CD4-positive, alpha-beta T cell treated with Interleukin-21 for 1 hour (primary cell): Measurements from ENCODE around the gene PPP1R14C.
"Not testable (repeated sequence)": the region's sequence is repeated elsewhere in the genome, so short reads cannot be mapped to it uniquely, and the experiment has no call there.

Source experiments
- DNase-seq: peaks from one replicate; pipeline ENCODE4 v3.0.0-alpha.2; 2020

PPP1R14C gene

GRCh38 chr6:150172929-150173328 lies 30.1 kb downstream of the PPP1R14C start:
- DNase-seq, result no peak

GRCh38 chr6:150175586-150176151 lies 32.8 kb downstream of the PPP1R14C start:
- no peak for DNase-seq

GRCh38 chr6:150176152-150176551 lies 33.3 kb downstream of the PPP1R14C start:
- DNase-seq, result no peak

- no peak for DNase-seq
These were observed 33.8 kb downstream of the PPP1R14C start for GRCh38 chr6:150176659-150177058.

GRCh38 chr6:150177259-150177951 lies 34.6 kb downstream of the PPP1R14C start:
- no peak for DNase-seq

- no peak for DNase-seq
These were observed 35.2 kb downstream of the PPP1R14C start for GRCh38 chr6:150177952-150178520.

- no peak for DNase-seq
These were observed 36.2 kb downstream of the PPP1R14C start for GRCh38 chr6:150179030-150179429.

GRCh38 chr6:150179907-150180424 lies 37.1 kb downstream of the PPP1R14C start:
- DNase-seq, result not testable (repeated sequence)

- no peak for DNase-seq
These were observed 37.7 kb downstream of the PPP1R14C start for GRCh38 chr6:150180517-150180916.

- DNase-seq, result no peak
These were observed 39.7 kb downstream of the PPP1R14C start for GRCh38 chr6:150182460-150183078.

- DNase-seq, result no peak
These were observed 40.3 kb downstream of the PPP1R14C start for GRCh38 chr6:150183105-150183504.

- DNase-seq, result no peak
These were observed 41.1 kb downstream of the PPP1R14C start for GRCh38 chr6:150183966-150184365.

- DNase-seq, result no peak
These were observed 42.2 kb downstream of the PPP1R14C start for GRCh38 chr6:150184850-150185731.

GRCh38 chr6:150185732-150186117 lies 42.9 kb downstream of the PPP1R14C start:
- DNase-seq, result no peak

- no peak for DNase-seq
These were observed 43.5 kb downstream of the PPP1R14C start for GRCh38 chr6:150186129-150186898.

- DNase-seq, result not testable (repeated sequence)
These were observed 44.6 kb downstream of the PPP1R14C start for GRCh38 chr6:150187433-150187832.

GRCh38 chr6:150189122-150189521 lies 46.3 kb downstream of the PPP1R14C start:
- no peak for DNase-seq

- DNase-seq, result no peak
These were observed 49.0 kb downstream of the PPP1R14C start for GRCh38 chr6:150191809-150192208.

GRCh38 chr6:150194195-150194594 lies 51.4 kb downstream of the PPP1R14C start:
- no peak for DNase-seq

- DNase-seq, result no peak
These were observed 53.2 kb downstream of the PPP1R14C start for GRCh38 chr6:150195996-150196417.

- no peak for DNase-seq
These were observed 54.3 kb downstream of the PPP1R14C start for GRCh38 chr6:150196942-150197745.
